C4-2B (cell line): ENCODE data around the gene AQP12A.
"Not testable (repeated sequence)": the region's sequence is repeated elsewhere in the genome, so short reads cannot be mapped to it uniquely, and the experiment has no call there.

Experiments
- H3K27ac ChIP-seq: fragments of 450-650 bp; 2 replicates; pipeline ENCODE4 v1.5.1; 2017
- CTCF ChIP-seq: fragments of 450-650 bp; conservative IDR thresholded peaks from 2 replicates; pipeline ENCODE4 v1.5.1; 2017; ENCODE audit warnings: mild to moderate bottlenecking
- ZFX ChIP-seq: fragments of 450-650 bp; IDR thresholded peaks from 2 replicates; pipeline ENCODE4 v1.6.1; 2017

AQP12A gene

GRCh38 chr2:240664622-240665021 lies 27.0 kb upstream of the AQP12A start:
- no peak overlapping the region for H3K27ac ChIP-seq
- TF ChIP-seq CTCF (no peak), ZFX (no peak)

GRCh38 chr2:240670402-240670801 lies 21.3 kb upstream of the AQP12A start:
- no peak overlapping the region for H3K27ac ChIP-seq
- TF ChIP-seq CTCF (no peak), ZFX (no peak)

GRCh38 chr2:240670950-240671349 lies 20.7 kb upstream of the AQP12A start:
- H3K27ac ChIP-seq, result no peak overlapping the region
- TF ChIP-seq CTCF (no peak), ZFX (no peak)

- H3K27ac ChIP-seq, result no peak overlapping the region
- TF ChIP-seq ZFX (no peak), CTCF (no peak)
Measured at GRCh38 chr2:240672076-240672700, 19.5 kb upstream of the AQP12A start.

- no peak for TF ChIP-seq CTCF
- TF ChIP-seq ZFX, result no peak
- no peak overlapping the region for H3K27ac ChIP-seq
Measured at GRCh38 chr2:240672701-240673190, 18.9 kb upstream of the AQP12A start.

- not testable (repeated sequence) for H3K27ac ChIP-seq
Measured at GRCh38 chr2:240674461-240675184, 17.0 kb upstream of the AQP12A start.

- H3K27ac ChIP-seq, result not testable (repeated sequence)
Measured at GRCh38 chr2:240675345-240675744, 16.3 kb upstream of the AQP12A start.

- not testable (repeated sequence) for H3K27ac ChIP-seq
Measured at GRCh38 chr2:240678043-240678442, 13.6 kb upstream of the AQP12A start.

- not testable (repeated sequence) for H3K27ac ChIP-seq
Measured at GRCh38 chr2:240678909-240679308, 12.8 kb upstream of the AQP12A start.

GRCh38 chr2:240680185-240680584 lies 11.5 kb upstream of the AQP12A start:
- H3K27ac ChIP-seq, result not testable (repeated sequence)

- not testable (repeated sequence) for H3K27ac ChIP-seq
Measured at GRCh38 chr2:240682431-240683224, 9.0 kb upstream of the AQP12A start, which contains the start of gene AQP12B. Gene AQP12B (minus strand): TSS chr2:240682885. CDS start chr2:240682837, 48 bp downstream.

GRCh38 chr2:240683329-240683979 lies 8.2 kb upstream of the AQP12A start:
- not testable (repeated sequence) for H3K27ac ChIP-seq

GRCh38 chr2:240683980-240684728 lies 7.5 kb upstream of the AQP12A start:
- not testable (repeated sequence) for H3K27ac ChIP-seq
